ENCODE results near the gene RALB. TPM values are rescaled to one million over a fixed set of nuclear protein-coding genes. Genes with fewer than 3 reads are reported as not detected.
"Not testable (repeated sequence)": the region's sequence is repeated elsewhere in the genome, so short reads cannot be mapped to it uniquely, and the experiment has no call there.

The RALB gene
- total RNA-seq, 1 donor from 2014 or later = 45.8 TPM

DNA sequence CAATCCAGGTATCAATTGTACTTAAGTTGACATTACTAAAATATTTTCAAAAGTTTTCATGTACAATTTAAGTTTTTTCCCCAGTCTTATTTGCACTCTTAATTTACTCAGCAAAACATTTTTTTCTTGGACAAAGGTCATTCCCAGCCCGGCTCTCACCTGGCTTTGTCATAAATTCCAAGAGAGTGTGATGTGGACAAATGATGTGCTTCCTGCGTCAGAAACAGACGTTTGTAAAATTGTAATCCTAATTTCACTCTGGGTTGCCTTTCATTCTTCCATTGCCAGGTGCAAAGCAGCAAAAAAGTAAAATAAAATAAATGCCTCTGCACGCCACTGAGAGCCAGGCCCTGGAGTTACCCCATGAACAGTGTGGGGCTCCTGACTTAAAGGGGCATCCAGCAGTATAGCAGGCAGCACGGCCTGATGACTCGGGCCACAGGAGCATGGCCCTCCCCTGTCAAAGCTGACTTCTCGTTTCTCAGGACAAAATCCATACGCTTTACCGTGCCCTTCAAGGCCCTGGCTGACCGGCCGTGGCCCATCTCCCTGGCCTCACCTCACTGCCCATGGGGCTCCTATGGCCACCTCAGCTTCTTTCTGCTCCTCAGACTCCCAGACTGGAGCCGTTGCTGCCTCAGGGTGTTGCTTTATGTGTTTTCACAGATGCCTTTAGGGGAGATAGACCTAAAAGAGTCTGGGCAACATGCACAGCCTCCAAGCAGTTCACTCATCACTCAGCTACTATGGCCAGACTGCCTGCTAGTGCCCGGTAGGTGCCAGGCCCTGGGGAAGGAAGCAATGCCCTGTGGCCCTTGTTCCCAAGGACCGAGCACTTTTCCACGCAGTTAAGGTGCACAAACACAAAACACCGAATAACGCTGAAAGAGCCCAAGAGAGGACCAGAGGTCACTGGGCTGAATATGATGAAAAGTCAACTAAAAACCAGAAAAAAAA lies 21.9 kb upstream of the RALB start:
- no peaks in the 10 kb centered on the region for H3K27me3 ChIP-seq (ENCODE audit: low read depth)
- peaks cover 4% of the 10 kb centered on the region for H3K4me1 ChIP-seq
- TF ChIP-seq, protein P1, sequence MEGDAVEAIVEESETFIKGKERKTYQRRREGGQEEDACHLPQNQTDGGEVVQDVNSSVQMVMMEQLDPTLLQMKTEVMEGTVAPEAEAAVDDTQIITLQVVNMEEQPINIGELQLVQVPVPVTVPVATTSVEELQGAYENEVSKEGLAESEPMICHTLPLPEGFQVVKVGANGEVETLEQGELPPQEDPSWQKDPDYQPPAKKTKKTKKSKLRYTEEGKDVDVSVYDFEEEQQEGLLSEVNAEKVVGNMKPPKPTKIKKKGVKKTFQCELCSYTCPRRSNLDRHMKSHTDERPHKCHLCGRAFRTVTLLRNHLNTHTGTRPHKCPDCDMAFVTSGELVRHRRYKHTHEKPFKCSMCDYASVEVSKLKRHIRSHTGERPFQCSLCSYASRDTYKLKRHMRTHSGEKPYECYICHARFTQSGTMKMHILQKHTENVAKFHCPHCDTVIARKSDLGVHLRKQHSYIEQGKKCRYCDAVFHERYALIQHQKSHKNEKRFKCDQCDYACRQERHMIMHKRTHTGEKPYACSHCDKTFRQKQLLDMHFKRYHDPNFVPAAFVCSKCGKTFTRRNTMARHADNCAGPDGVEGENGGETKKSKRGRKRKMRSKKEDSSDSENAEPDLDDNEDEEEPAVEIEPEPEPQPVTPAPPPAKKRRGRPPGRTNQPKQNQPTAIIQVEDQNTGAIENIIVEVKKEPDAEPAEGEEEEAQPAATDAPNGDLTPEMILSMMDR (IDR thresholded peaks at IDR 0.05; ENCODE audit: borderline replicate concordance) = no peak
- peaks cover 3% of the 10 kb centered on the region for H3K9me3 ChIP-seq (replicated peaks)
- DNase-seq = peak; percentile 11
- H3K36me3 ChIP-seq = no peaks in the 10 kb centered on the region
- H3K27ac ChIP-seq (replicated peaks) = no peak overlapping the region
- no peak overlapping the region for H3K4me3 ChIP-seq
- intact Hi-C loops (cut with micrococcal nuclease) = no loop called here

DNA sequence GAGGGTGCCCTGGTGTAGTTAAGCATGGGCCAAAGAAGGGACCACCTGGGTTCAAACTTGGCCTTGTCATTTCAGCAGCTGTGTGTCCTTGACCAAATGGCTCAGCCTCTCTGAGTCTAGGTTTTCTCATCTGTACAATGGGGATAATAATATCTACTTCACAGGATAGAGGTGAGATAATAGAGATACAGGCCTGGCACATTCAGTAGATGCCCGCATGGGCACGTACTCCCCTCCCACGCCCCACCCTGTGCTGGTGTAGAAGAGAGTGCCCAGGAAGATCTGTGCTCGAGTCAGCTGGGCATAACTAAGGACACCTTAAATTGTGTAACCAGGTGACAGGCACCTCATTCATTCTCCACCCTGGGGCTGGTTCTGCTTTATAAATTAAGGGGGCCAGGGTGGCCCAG lies 21.1 kb upstream of the RALB start:
- peaks cover 4% of the 10 kb centered on the region for H3K4me1 ChIP-seq
- no peaks in the 10 kb centered on the region for H3K27me3 ChIP-seq (ENCODE audit: low read depth)
- intact Hi-C loops (cut with micrococcal nuclease) = no loop called here
- DNase-seq = no peak
- no peak overlapping the region for H3K27ac ChIP-seq (replicated peaks)
- TF ChIP-seq, protein P1 (IDR thresholded peaks at IDR 0.05; ENCODE audit: borderline replicate concordance) = no peak
- peak overlapping the region; percentile 56 for H3K4me3 ChIP-seq
- H3K9me3 ChIP-seq (replicated peaks) = peaks cover 3% of the 10 kb centered on the region
- H3K36me3 ChIP-seq = no peaks in the 10 kb centered on the region

DNA sequence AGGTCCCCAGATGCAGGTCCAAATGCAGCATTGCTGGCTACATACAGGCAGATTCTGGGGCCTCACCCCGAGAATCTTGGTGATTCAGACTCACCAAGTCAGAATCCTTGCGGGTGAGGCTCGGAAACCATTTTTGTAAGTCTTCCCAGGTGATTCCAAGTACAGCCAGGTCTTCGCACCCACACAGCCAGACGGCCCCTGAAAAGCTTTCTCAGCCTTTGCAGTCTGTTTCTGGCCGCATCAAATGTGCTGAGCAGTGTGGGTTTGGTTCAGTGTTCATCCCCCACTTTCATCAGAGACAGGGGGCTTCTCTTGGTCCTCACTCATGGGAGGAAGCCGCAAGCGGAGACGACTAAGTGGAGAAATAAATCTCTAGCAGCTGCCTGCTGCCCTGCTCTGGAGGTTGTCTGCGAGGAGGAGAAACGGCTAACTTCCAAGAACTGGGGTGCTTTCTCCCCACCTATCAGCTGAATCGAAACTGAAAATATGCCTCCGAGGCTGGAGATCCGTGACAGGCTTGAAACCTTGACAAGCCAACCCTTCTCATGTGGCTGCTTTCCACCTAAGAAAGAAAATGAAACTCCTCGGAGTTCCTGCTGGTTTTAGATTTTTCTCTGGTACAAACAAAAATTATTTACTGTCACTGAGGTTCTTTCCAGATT lies 20.5 kb upstream of the RALB start:
- Histone ChIP-seq H3K27ac (replicated peaks) (peak overlapping the region; percentile 70), H3K9me3 (replicated peaks) (peaks cover 3% of the 10 kb centered on the region), H3K4me1 (peaks cover 4% of the 10 kb centered on the region), H3K27me3 (ENCODE audit: low read depth) (peaks cover 5% of the 10 kb centered on the region), H3K4me3 (peak overlapping the region; percentile 56), H3K36me3 (no peaks in the 10 kb centered on the region)
- intact Hi-C loops (cut with micrococcal nuclease) = no loop called here
- TF ChIP-seq, protein P1 (IDR thresholded peaks at IDR 0.05; ENCODE audit: borderline replicate concordance) = no peak
- DNase-seq = no peak

DNA sequence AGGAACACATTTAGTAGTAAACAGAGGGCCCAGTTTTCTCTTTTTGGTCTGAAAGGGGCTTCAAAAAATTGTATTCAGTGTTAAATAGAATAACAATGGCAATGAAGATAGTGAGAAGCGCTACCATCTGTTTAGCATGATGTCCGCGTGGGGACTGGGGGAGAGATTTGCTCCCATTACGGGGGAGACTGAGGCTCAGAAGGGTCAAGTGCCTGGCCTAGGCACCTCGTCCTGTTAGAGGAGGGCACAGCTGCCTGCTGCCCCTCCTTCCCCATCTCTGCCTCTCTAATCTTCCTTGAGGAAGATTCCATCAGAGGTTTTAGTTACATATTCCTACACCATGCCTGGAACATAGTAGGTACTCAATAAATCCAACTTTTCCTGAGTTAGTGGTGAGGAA lies 19.4 kb upstream of the RALB start:
- H3K9me3 ChIP-seq (replicated peaks) = peaks cover 3% of the 10 kb centered on the region
- no peaks in the 10 kb centered on the region for H3K36me3 ChIP-seq
- no peak for DNase-seq
- H3K27ac ChIP-seq (replicated peaks) = peak overlapping the region; percentile 5
- H3K4me3 ChIP-seq = no peak overlapping the region
- H3K27me3 ChIP-seq (ENCODE audit: low read depth) = peaks cover 9% of the 10 kb centered on the region
- TF ChIP-seq, protein P1 (IDR thresholded peaks at IDR 0.05; ENCODE audit: borderline replicate concordance) = no peak
- H3K4me1 ChIP-seq = no peaks in the 10 kb centered on the region
- intact Hi-C loops (cut with micrococcal nuclease) = no loop called here

DNA sequence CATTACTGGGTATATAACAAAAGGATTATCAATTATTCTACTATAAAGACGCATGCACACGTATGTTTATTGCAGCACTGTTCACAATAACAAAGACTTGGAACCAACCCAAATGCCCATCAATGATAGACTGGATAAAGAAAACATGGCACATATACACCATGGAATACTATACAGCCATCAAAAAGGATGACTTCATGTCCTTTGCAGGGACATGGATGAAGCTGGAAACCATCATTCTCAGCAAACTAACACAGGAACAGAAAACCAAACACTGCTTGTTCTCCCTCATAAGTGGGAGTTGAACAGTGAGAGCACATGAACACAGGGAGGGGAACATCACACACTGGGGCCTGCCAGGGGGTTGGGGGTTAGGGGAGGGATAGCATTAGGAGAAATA lies 17.5 kb upstream of the RALB start:
- H3K4me3 ChIP-seq; DNase-seq; H3K27ac ChIP-seq (replicated peaks); H3K36me3 ChIP-seq; H3K9me3 ChIP-seq (replicated peaks); intact Hi-C loops (cut with micrococcal nuclease): not testable (repeated sequence)
- H3K27me3 ChIP-seq (ENCODE audit: low read depth) = peaks cover 21% of the 10 kb centered on the region
- H3K4me1 ChIP-seq = peaks cover 10% of the 10 kb centered on the region

DNA sequence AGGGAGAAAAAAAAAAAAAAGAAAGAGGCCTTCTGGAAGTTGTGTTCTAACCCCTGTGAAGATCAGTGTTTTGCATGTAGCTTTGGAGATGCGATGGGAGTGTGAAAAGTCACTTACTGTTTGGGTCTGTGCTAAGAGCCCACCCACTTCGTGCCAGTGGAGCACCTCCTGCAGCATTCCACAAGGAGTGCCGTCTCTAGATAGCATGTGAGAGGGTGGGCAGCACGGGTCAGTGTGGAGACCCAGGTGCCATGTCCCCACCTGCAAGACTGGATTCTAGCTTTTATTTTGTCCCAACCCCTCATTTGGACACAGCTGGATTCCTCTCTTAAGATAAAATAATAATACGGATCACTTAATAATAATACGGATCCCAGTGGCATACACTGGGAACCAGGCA lies 17.0 kb upstream of the RALB start:
- TF ChIP-seq, protein P1 (IDR thresholded peaks at IDR 0.05; ENCODE audit: borderline replicate concordance) = no peak
- intact Hi-C loops (cut with micrococcal nuclease) = no loop called here
- DNase-seq = no peak
- peaks cover 16% of the 10 kb centered on the region for H3K4me1 ChIP-seq
- H3K27ac ChIP-seq (replicated peaks) = no peak overlapping the region
- H3K9me3 ChIP-seq (replicated peaks) = peaks cover 3% of the 10 kb centered on the region
- H3K36me3 ChIP-seq = no peaks in the 10 kb centered on the region
- H3K27me3 ChIP-seq (ENCODE audit: low read depth) = peaks cover 21% of the 10 kb centered on the region
- no peak overlapping the region for H3K4me3 ChIP-seq

All from left ventricle myocardium inferior (tissue), 1 donor.